IMR-90 (cell line): Measurements from ENCODE around the gene PRRG2.

Experiments
- CEBPB ChIP-seq: IDR thresholded peaks from 2 replicates; pipeline ENCODE4 v1.6.1; 2012; ENCODE audit warnings: low read depth, low read length, improper control_type of control experiment
- CHD1 ChIP-seq: IDR thresholded peaks from 2 replicates; pipeline ENCODE4 v1.6.1; 2012; ENCODE audit warnings: low read depth, low read length, improper control_type of control experiment
- FOS ChIP-seq: fragments of 150-350 bp; IDR thresholded peaks from 2 replicates; pipeline ENCODE4 v1.6.1; 2016; ENCODE audit warnings: low read depth, low read length
- MXI1 ChIP-seq: IDR thresholded peaks from 2 replicates; pipeline ENCODE4 v1.6.1; 2012; ENCODE audit warnings: low read depth, mild to moderate bottlenecking, low read length, moderate library complexity, borderline replicate concordance
- POLR2A ChIP-seq: IDR thresholded peaks from 2 replicates; pipeline ENCODE4 v1.6.1; 2012; ENCODE audit warnings: mild to moderate bottlenecking, low read depth, low read length
- RAD21 ChIP-seq: IDR thresholded peaks from 2 replicates; pipeline ENCODE4 v1.6.1; 2012; ENCODE audit warnings: low read length, improper control_type of control experiment
- RFX5 ChIP-seq: IDR thresholded peaks from 2 replicates; pipeline ENCODE4 v1.8.0; 2012; ENCODE audit warnings: low read depth, mild to moderate bottlenecking, low read length, moderate library complexity
- SMC3 ChIP-seq: fragments of 150-350 bp; IDR thresholded peaks from 2 replicates; pipeline ENCODE4 v1.6.1; 2016; ENCODE audit warnings: low read depth, mild to moderate bottlenecking, antibody characterized with exemption, low read length, moderate library complexity
- TF ChIP-seq, protein P1 (sequence below): conservative IDR thresholded peaks from 2 replicates; pipeline ENCODE4 v1.5.1; 2012; ENCODE audit warnings: mild to moderate bottlenecking, low read depth, low read length, improper control_type of control experiment
- TF ChIP-seq, protein P2 (sequence below): fragments of 150-350 bp; IDR thresholded peaks from 2 replicates; pipeline ENCODE4 v1.6.1; 2017; ENCODE audit warnings: mild to moderate bottlenecking, antibody characterized with exemption, low read length, low read depth

DNA sequence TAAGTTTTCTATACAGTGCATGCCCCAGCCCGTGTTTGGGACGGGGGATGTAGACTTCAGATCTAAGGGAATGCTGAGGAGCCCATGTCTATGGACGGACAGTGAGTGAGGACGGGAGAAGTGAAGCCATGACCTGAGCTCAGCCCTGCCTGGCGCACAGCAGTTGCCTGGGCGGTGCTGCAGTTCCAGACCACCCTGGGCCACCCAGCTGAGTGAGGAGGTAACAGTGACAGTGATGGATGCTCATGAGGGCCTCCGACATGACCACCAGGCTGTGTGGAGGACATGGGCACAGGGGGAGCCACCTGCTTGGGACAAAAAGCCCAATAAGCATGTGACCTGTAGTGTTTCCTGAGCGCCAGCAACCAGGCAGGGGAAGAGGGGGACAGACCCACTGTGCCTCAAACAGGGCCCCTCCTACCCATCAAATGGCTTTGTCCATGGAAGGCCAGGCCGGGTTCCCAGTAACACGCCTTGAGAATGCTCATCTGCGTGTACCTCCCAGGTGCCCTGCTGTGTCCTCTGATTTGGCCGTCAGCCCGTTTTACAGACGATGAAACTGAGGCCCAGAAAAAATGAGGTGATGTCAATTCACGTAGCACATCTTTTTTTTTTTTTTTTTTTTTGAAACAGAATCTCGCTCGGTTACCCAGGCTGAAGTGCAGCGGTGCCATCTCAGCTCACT is 23.3 kb upstream of the PRRG2 start:
- no peak for TF ChIP-seq RFX5
- no peak for TF ChIP-seq SMC3
- no peak for TF ChIP-seq POLR2A
- TF ChIP-seq, protein P1, sequence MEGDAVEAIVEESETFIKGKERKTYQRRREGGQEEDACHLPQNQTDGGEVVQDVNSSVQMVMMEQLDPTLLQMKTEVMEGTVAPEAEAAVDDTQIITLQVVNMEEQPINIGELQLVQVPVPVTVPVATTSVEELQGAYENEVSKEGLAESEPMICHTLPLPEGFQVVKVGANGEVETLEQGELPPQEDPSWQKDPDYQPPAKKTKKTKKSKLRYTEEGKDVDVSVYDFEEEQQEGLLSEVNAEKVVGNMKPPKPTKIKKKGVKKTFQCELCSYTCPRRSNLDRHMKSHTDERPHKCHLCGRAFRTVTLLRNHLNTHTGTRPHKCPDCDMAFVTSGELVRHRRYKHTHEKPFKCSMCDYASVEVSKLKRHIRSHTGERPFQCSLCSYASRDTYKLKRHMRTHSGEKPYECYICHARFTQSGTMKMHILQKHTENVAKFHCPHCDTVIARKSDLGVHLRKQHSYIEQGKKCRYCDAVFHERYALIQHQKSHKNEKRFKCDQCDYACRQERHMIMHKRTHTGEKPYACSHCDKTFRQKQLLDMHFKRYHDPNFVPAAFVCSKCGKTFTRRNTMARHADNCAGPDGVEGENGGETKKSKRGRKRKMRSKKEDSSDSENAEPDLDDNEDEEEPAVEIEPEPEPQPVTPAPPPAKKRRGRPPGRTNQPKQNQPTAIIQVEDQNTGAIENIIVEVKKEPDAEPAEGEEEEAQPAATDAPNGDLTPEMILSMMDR, result no peak
- TF ChIP-seq CHD1, result no peak
- TF ChIP-seq MXI1, result no peak
- no peak for TF ChIP-seq CEBPB
- no peak for TF ChIP-seq RAD21
- TF ChIP-seq, protein P2, sequence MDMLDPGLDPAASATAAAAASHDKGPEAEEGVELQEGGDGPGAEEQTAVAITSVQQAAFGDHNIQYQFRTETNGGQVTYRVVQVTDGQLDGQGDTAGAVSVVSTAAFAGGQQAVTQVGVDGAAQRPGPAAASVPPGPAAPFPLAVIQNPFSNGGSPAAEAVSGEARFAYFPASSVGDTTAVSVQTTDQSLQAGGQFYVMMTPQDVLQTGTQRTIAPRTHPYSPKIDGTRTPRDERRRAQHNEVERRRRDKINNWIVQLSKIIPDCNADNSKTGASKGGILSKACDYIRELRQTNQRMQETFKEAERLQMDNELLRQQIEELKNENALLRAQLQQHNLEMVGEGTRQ, result no peak
- TF ChIP-seq FOS, result no peak
